A673 (cell line): ENCODE results near the gene CAPN7. TPM values are rescaled to one million over a fixed set of nuclear protein-coding genes. Genes with fewer than 3 reads are reported as not detected.

Experiments used
- BruUV-seq: library from RNA; stranded (reverse); fragments of 400-500 nt; replicated peaks from 2 replicates; lab custom pipeline; 2021; lab: Mats Ljungman, UMichigan
- CTCF ChIA-PET: fragments of 300-600 bp; sonication (Branson Sonifier 250); formaldehyde crosslinking; loops from one replicate; lab custom pipeline; 2022; ENCODE audit warnings: antibody characterized with exemption; lab: Charles Lee
- POLR2A ChIA-PET: fragments of 300-600 bp; sonication (Branson Sonifier 250); formaldehyde crosslinking; loops from one replicate; lab custom pipeline; 2022; ENCODE audit warnings: antibody characterized with exemption; ENCODE audit not compliant: low non-redundant PET; lab: Charles Lee
- DNase-seq: peaks from one replicate; pipeline ENCODE4 v3.0.0-alpha.2; 2015; ENCODE audit warnings: low spot score
- H3K27ac ChIP-seq: fragments of 200-600 bp; sonication (generic); 2 replicates; pipeline ENCODE4 v1.5.1; 2016; ENCODE audit warnings: mixed run types, low read depth, mild to moderate bottlenecking, mixed read lengths, antibody characterized with exemption, low read length; ENCODE audit not compliant: poor library complexity, severe bottlenecking
- H3K27me3 ChIP-seq: fragments of 200-600 bp; sonication (generic); replicated peaks from 2 replicates; pipeline ENCODE4 v1.6.1; 2017; ENCODE audit warnings: mixed run types, low read depth, mild to moderate bottlenecking, mixed read lengths, antibody characterized with exemption, low read length; ENCODE audit not compliant: insufficient read depth, poor library complexity
- H3K36me3 ChIP-seq: fragments of 200-600 bp; sonication (generic); 2 replicates; pipeline ENCODE4 v1.6.1; 2016; ENCODE audit warnings: mixed run types, mild to moderate bottlenecking, mixed read lengths, antibody characterized with exemption, low read length; ENCODE audit not compliant: insufficient read depth, poor library complexity, severe bottlenecking
- H3K4me1 ChIP-seq: fragments of 200-600 bp; sonication (generic); 2 replicates; pipeline ENCODE4 v1.6.1; 2017; ENCODE audit warnings: mixed run types, mild to moderate bottlenecking, mixed read lengths, antibody characterized with exemption, low read length; ENCODE audit not compliant: insufficient read depth, poor library complexity, severe bottlenecking
- H3K4me3 ChIP-seq: fragments of 200-600 bp; sonication (generic); 2 replicates; pipeline ENCODE4 v1.5.1; 2016; ENCODE audit warnings: low read depth, mixed run types, mild to moderate bottlenecking, mixed read lengths, low read length; ENCODE audit not compliant: poor library complexity, severe bottlenecking
- H3K9me3 ChIP-seq: fragments of 200-600 bp; sonication (generic); 2 replicates; pipeline ENCODE4 v1.6.1; 2016; ENCODE audit warnings: mixed run types, low read depth, mild to moderate bottlenecking, mixed read lengths, antibody characterized with exemption, low read length; ENCODE audit not compliant: poor library complexity, severe bottlenecking
- EZH2 ChIP-seq: fragments of 200-600 bp; sonication (generic); IDR thresholded peaks from 2 replicates; pipeline ENCODE4 v1.6.1; 2017; ENCODE audit warnings: borderline replicate concordance, low read depth, mild to moderate bottlenecking, mixed read lengths, antibody characterized with exemption, low read length; ENCODE audit not compliant: poor library complexity, severe bottlenecking
- intact Hi-C: fragments of 100-400 bp; cut with micrococcal nuclease; formaldehyde crosslinking; loops from one replicate; pipeline ENCODE4 v1.10.0; 2022; ENCODE audit not compliant: unreplicated experiment
- total RNA-seq: library from RNA; stranded (reverse); gene quantifications from 2 replicates; pipeline ENCODE4 v1.2.3, GENCODE V29; 2021
- TF ChIP-seq, protein P1 (sequence below): fragments of 300-800, 200-600 bp; sonication (generic); conservative IDR thresholded peaks from 2 replicates; pipeline ENCODE4 v1.5.1; 2017; ENCODE audit warnings: low read depth, mild to moderate bottlenecking, antibody characterized with exemption, low read length, moderate library complexity, mixed read lengths

CAPN7 gene
- total RNA-seq, 1 experiment from 2014 or later, result 38.6 TPM

GRCh38 chr3:15197340-15198029 lies 8.6 kb upstream of the CAPN7 start:
- POLR2A ChIA-PET, result no interaction called here

DNA sequence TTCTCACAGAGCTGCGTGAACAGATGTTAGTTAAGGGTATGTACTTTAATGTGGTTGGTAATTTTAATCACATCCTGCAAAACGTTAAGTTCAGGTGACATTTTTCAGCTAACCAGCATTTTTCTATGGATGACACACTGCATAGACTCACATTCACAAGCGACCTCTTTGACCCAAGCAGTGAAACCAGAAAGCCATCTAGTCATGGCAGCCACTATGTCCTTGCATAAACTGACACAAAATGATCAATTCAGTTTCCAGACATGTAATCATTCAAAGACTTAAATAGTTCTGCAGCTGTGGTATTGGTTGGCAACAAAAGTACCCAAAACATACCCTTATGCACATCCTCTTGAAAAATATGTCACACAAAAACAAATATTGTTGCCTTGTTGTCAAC lies 7.4 kb upstream of the CAPN7 start:
- no peaks in the 10 kb centered on the region for H3K27me3 ChIP-seq
- BruUV-seq, result no TSS peak
- intact Hi-C loops, result no loop called here
- no peaks in the 10 kb centered on the region for H3K36me3 ChIP-seq
- no peaks in the 10 kb centered on the region for H3K9me3 ChIP-seq
- CTCF ChIA-PET, result no interaction called here
- POLR2A ChIA-PET, result no interaction called here
- no peak for DNase-seq
- no peaks in the 10 kb centered on the region for H3K4me1 ChIP-seq
- TF ChIP-seq EZH2, result no peak
- TF ChIP-seq, protein P1, sequence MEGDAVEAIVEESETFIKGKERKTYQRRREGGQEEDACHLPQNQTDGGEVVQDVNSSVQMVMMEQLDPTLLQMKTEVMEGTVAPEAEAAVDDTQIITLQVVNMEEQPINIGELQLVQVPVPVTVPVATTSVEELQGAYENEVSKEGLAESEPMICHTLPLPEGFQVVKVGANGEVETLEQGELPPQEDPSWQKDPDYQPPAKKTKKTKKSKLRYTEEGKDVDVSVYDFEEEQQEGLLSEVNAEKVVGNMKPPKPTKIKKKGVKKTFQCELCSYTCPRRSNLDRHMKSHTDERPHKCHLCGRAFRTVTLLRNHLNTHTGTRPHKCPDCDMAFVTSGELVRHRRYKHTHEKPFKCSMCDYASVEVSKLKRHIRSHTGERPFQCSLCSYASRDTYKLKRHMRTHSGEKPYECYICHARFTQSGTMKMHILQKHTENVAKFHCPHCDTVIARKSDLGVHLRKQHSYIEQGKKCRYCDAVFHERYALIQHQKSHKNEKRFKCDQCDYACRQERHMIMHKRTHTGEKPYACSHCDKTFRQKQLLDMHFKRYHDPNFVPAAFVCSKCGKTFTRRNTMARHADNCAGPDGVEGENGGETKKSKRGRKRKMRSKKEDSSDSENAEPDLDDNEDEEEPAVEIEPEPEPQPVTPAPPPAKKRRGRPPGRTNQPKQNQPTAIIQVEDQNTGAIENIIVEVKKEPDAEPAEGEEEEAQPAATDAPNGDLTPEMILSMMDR, result no peak
- H3K4me3 ChIP-seq, result no peak overlapping the region
- H3K27ac ChIP-seq, result no peak overlapping the region

More at GRCh38 chr3:15197340-15198029, 8.6 kb upstream of the CAPN7 start:
- no peaks in the 10 kb centered on the region for H3K27me3 ChIP-seq
- no peak overlapping the region for H3K27ac ChIP-seq
- intact Hi-C loops, result no loop called here
- BruUV-seq, result no TSS peak
- no peak overlapping the region for H3K4me3 ChIP-seq
- no peaks in the 10 kb centered on the region for H3K36me3 ChIP-seq
- no peaks in the 10 kb centered on the region for H3K4me1 ChIP-seq
- CTCF ChIA-PET, result no interaction called here
- no peak for TF ChIP-seq EZH2
- TF ChIP-seq, protein P1, result no peak
- DNase-seq, result no peak
- no peaks in the 10 kb centered on the region for H3K9me3 ChIP-seq

- Histone ChIP-seq H3K4me3 (no peak overlapping the region), H3K4me1 (no peaks in the 10 kb centered on the region), H3K36me3 (no peaks in the 10 kb centered on the region), H3K9me3 (no peaks in the 10 kb centered on the region), H3K27ac (no peak overlapping the region), H3K27me3 (no peaks in the 10 kb centered on the region)
- intact Hi-C loops, result loop anchor here (5.0 to 10.0 kb wide), 3 partner anchors 55 to 973 kb away; partner anchors contain the start of gene GALNT15
- POLR2A ChIA-PET, result no interaction called here
- BruUV-seq, result no TSS peak
- DNase-seq, result no peak
- CTCF ChIA-PET, result interaction anchor here (0.7 kb wide), 1 partner anchor 206 kb away, joined by 3 read pairs; no protein-coding TSS in a partner anchor
- TF ChIP-seq, protein P1, result no peak
- no peak for TF ChIP-seq EZH2
Observed at GRCh38 chr3:15199493-15200105, 6.4 kb upstream of the CAPN7 start.
